Activated T-helper 17 cell treated with anti-CD3 and anti-CD28 coated beads, Interleukin-2, amount 50 U/mL, for 72 hours (primary cell): ENCODE results near the gene BIRC6. TPM values are rescaled to one million over a fixed set of nuclear protein-coding genes. Genes with fewer than 3 reads are reported as not detected.
"Not testable (repeated sequence)": the region's sequence is repeated elsewhere in the genome, so short reads cannot be mapped to it uniquely, and the experiment has no call there.

ENCODE experiments used
- ATAC-seq: fragments of 150-1000 bp; cut with Tn5 transposase; replicated peaks from 2 replicates; pipeline ENCODE4 v1.10.0; 2021; ENCODE audit warnings: mild to moderate bottlenecking, moderate library complexity
- H3K27ac Mint-ChIP-seq: one replicate; pipeline ENCODE4 v1.8.0; 2022; ENCODE audit warnings: mixed read lengths
- H3K27me3 Mint-ChIP-seq: one replicate; pipeline ENCODE4 v1.8.0; 2022; ENCODE audit warnings: mixed read lengths
- H3K36me3 Mint-ChIP-seq: one replicate; pipeline ENCODE4 v1.8.0; 2022; ENCODE audit warnings: low read depth, mild to moderate bottlenecking, mixed read lengths
- H3K4me1 Mint-ChIP-seq: one replicate; pipeline ENCODE4 v1.8.0; 2022; ENCODE audit warnings: mixed read lengths
- H3K4me3 Mint-ChIP-seq: one replicate; pipeline ENCODE4 v1.8.0; 2022; ENCODE audit warnings: mild to moderate bottlenecking, mixed read lengths
- H3K9me3 Mint-ChIP-seq: one replicate; pipeline ENCODE4 v1.8.0; 2022; ENCODE audit warnings: mixed read lengths
- total RNA-seq, 2 donors: library from RNA; stranded (reverse); gene quantifications; one replicate each; pipeline ENCODE4 v1.2.3, GENCODE V29; 2022

BIRC6 gene
- total RNA-seq, 2 donors from 2014 or later: 114 to 117 TPM

- no peak overlapping the region for H3K4me3 Mint-ChIP-seq
- peak overlapping the region; percentile 53 for H3K27ac Mint-ChIP-seq
- ATAC-seq: no peak
- H3K27me3 Mint-ChIP-seq: no peaks in the 10 kb centered on the region
- H3K9me3 Mint-ChIP-seq: no peaks in the 10 kb centered on the region
- peaks cover 93% of the 10 kb centered on the region for H3K36me3 Mint-ChIP-seq
- no peaks in the 10 kb centered on the region for H3K4me1 Mint-ChIP-seq
These were observed 176.1 kb downstream of the BIRC6 start for GRCh38 chr2:32532961-32533360.

GRCh38 chr2:32534831-32535230 lies 178.0 kb downstream of the BIRC6 start:
- Mint-ChIP-seq H3K27me3 (no peaks in the 10 kb centered on the region), H3K4me1 (peaks cover 7% of the 10 kb centered on the region), H3K9me3 (no peaks in the 10 kb centered on the region), H3K27ac (no peak overlapping the region), H3K36me3 (peaks cover 92% of the 10 kb centered on the region), H3K4me3 (no peak overlapping the region)
- no peak for ATAC-seq

- Mint-ChIP-seq H3K9me3 (no peaks in the 10 kb centered on the region), H3K27ac (no peak overlapping the region), H3K27me3 (no peaks in the 10 kb centered on the region), H3K4me1 (peaks cover 7% of the 10 kb centered on the region), H3K36me3 (peaks cover 63% of the 10 kb centered on the region), H3K4me3 (no peak overlapping the region)
- no peak for ATAC-seq
These were observed 181.9 kb downstream of the BIRC6 start for GRCh38 chr2:32538735-32539134.

- H3K36me3 Mint-ChIP-seq: peaks cover 78% of the 10 kb centered on the region
- H3K27me3 Mint-ChIP-seq, H3K4me1 Mint-ChIP-seq, H3K4me3 Mint-ChIP-seq, ATAC-seq, H3K27ac Mint-ChIP-seq, H3K9me3 Mint-ChIP-seq: not testable (repeated sequence)
These were observed 195.7 kb downstream of the BIRC6 start for GRCh38 chr2:32552483-32552882.

- ATAC-seq: peak; percentile 47
- peaks cover 74% of the 10 kb centered on the region for H3K36me3 Mint-ChIP-seq
- H3K9me3 Mint-ChIP-seq: no peaks in the 10 kb centered on the region
- H3K4me1 Mint-ChIP-seq: no peaks in the 10 kb centered on the region
- no peak overlapping the region for H3K4me3 Mint-ChIP-seq
- H3K27me3 Mint-ChIP-seq: no peaks in the 10 kb centered on the region
- H3K27ac Mint-ChIP-seq: no peak overlapping the region
These were observed 197.1 kb downstream of the BIRC6 start for GRCh38 chr2:32553829-32554432.

GRCh38 chr2:32558492-32558891 lies 201.7 kb downstream of the BIRC6 start:
- Mint-ChIP-seq H3K27ac (no peak overlapping the region), H3K27me3 (no peaks in the 10 kb centered on the region), H3K9me3 (no peaks in the 10 kb centered on the region), H3K4me3 (no peak overlapping the region), H3K4me1 (no peaks in the 10 kb centered on the region), H3K36me3 (peaks cover 70% of the 10 kb centered on the region)
- ATAC-seq: no peak

- H3K27me3 Mint-ChIP-seq: no peaks in the 10 kb centered on the region
- no peak for ATAC-seq
- H3K4me1 Mint-ChIP-seq: peaks cover under 1% of the 10 kb centered on the region
- H3K27ac Mint-ChIP-seq: no peak overlapping the region
- H3K4me3 Mint-ChIP-seq: no peak overlapping the region
- H3K36me3 Mint-ChIP-seq: peaks cover 67% of the 10 kb centered on the region
- H3K9me3 Mint-ChIP-seq: no peaks in the 10 kb centered on the region
These were observed 202.3 kb downstream of the BIRC6 start for GRCh38 chr2:32559136-32559535.

- no peaks in the 10 kb centered on the region for H3K27me3 Mint-ChIP-seq
- H3K4me1 Mint-ChIP-seq: peaks cover 4% of the 10 kb centered on the region
- H3K27ac Mint-ChIP-seq: peak overlapping the region; percentile 23
- peaks cover 76% of the 10 kb centered on the region for H3K36me3 Mint-ChIP-seq
- ATAC-seq: no peak
- H3K4me3 Mint-ChIP-seq: no peak overlapping the region
- no peaks in the 10 kb centered on the region for H3K9me3 Mint-ChIP-seq
These were observed 206.1 kb downstream of the BIRC6 start for GRCh38 chr2:32562906-32563305.

GRCh38 chr2:32564417-32565035 lies 207.7 kb downstream of the BIRC6 start:
- Mint-ChIP-seq H3K27ac (no peak overlapping the region), H3K4me1 (peaks cover 4% of the 10 kb centered on the region), H3K36me3 (peaks cover 75% of the 10 kb centered on the region), H3K4me3 (no peak overlapping the region), H3K9me3 (no peaks in the 10 kb centered on the region), H3K27me3 (no peaks in the 10 kb centered on the region)
- peak; percentile 66 for ATAC-seq

- Mint-ChIP-seq H3K27me3 (no peaks in the 10 kb centered on the region), H3K4me3 (no peak overlapping the region), H3K4me1 (peaks cover 6% of the 10 kb centered on the region), H3K27ac (no peak overlapping the region), H3K9me3 (no peaks in the 10 kb centered on the region), H3K36me3 (peaks cover 65% of the 10 kb centered on the region)
- ATAC-seq: no peak
These were observed 209.1 kb downstream of the BIRC6 start for GRCh38 chr2:32565902-32566301.

- no peaks in the 10 kb centered on the region for H3K27me3 Mint-ChIP-seq
These were observed 215.2 kb downstream of the BIRC6 start for GRCh38 chr2:32572030-32572429.

GRCh38 chr2:32572737-32573136 lies 215.9 kb downstream of the BIRC6 start:
- Mint-ChIP-seq H3K4me1 (peaks cover 23% of the 10 kb centered on the region), H3K27me3 (no peaks in the 10 kb centered on the region), H3K27ac (peak overlapping the region; percentile 72), H3K36me3 (peaks cover 60% of the 10 kb centered on the region), H3K9me3 (no peaks in the 10 kb centered on the region), H3K4me3 (no peak overlapping the region)
- peak; percentile 73 for ATAC-seq

More at GRCh38 chr2:32572030-32572429, 215.2 kb downstream of the BIRC6 start:
- Mint-ChIP-seq H3K4me3 (no peak overlapping the region), H3K9me3 (no peaks in the 10 kb centered on the region), H3K4me1 (peaks cover 23% of the 10 kb centered on the region), H3K27ac (peak overlapping the region; percentile 11), H3K36me3 (peaks cover 61% of the 10 kb centered on the region)
- no peak for ATAC-seq

GRCh38 chr2:32591669-32592463 lies 235.0 kb downstream of the BIRC6 start:
- H3K27me3 Mint-ChIP-seq: no peaks in the 10 kb centered on the region
- no peaks in the 10 kb centered on the region for H3K9me3 Mint-ChIP-seq
- H3K27ac Mint-ChIP-seq: peak overlapping the region; percentile 70
- ATAC-seq: peak; percentile 98
- H3K4me3 Mint-ChIP-seq: peak overlapping the region; percentile 55
- H3K36me3 Mint-ChIP-seq: peaks cover 45% of the 10 kb centered on the region
- peaks cover 8% of the 10 kb centered on the region for H3K4me1 Mint-ChIP-seq

GRCh38 chr2:32594573-32594972 lies 237.8 kb downstream of the BIRC6 start:
- H3K27ac Mint-ChIP-seq: peak overlapping the region; percentile 16
- H3K27me3 Mint-ChIP-seq: no peaks in the 10 kb centered on the region
- peaks cover 68% of the 10 kb centered on the region for H3K36me3 Mint-ChIP-seq
- H3K9me3 Mint-ChIP-seq: no peaks in the 10 kb centered on the region
- no peak overlapping the region for H3K4me3 Mint-ChIP-seq
- H3K4me1 Mint-ChIP-seq: peaks cover 8% of the 10 kb centered on the region
- ATAC-seq: no peak

GRCh38 chr2:32611366-32611765 lies 254.5 kb downstream of the BIRC6 start:
- Mint-ChIP-seq H3K36me3 (peaks cover 99% of the 10 kb centered on the region), H3K4me1 (peaks cover 5% of the 10 kb centered on the region), H3K9me3 (no peaks in the 10 kb centered on the region), H3K27me3 (no peaks in the 10 kb centered on the region), H3K27ac (no peak overlapping the region), H3K4me3 (no peak overlapping the region)
- no peak for ATAC-seq
